GM19397 (cell line): ENCODE measurements around the gene TOMM6.
A peak's percentile ranks its signal among the peaks of the same experiment; 100 is the strongest.

Source experiments
- ATAC-seq: cut with Tn5 transposase; IDR thresholded peaks from one replicate; pipeline ENCODE4 v1.9.1; 2021; ENCODE audit warnings: mild to moderate bottlenecking, moderate library complexity; ENCODE audit not compliant: unreplicated experiment

Gene TOMM6

DNA sequence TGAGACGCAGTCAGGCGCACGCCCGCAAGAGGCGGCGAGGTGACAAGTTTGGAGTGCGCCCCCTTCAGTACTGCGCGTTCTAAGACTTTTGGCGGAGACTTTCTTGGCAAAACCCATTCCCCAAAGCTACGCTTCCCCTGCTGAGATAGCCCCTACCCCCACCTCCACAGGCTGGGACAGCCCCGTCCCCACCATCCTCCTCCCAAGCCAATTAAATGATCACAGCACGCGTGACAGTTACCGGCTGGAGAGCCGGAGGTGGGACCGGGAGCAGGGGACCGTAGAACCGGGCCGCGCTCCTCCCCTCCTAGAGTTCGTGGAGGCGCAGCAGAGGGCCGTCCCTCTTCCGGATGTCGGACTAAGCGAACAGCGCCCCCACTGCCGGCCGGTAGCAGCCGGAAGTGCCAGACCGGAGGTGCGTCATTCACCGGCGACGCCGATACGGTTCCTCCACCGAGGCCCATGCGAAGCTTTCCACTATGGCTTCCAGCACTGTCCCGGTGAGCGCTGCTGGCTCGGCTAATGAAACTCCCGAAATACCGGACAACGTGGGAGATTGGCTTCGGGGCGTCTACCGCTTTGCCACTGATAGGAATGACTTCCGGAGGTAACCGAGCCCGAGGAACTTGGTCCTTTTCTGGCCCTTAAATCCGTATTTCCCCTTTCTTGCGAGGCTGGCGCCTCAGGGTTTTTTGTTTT lies at the start of gene TOMM6:
Gene TOMM6 (plus strand): TSS at position 476 of the 699 bp plus-strand sequence. CDS start 4 bp downstream, at position 480.
- ATAC-seq: peak; percentile 80

DNA sequence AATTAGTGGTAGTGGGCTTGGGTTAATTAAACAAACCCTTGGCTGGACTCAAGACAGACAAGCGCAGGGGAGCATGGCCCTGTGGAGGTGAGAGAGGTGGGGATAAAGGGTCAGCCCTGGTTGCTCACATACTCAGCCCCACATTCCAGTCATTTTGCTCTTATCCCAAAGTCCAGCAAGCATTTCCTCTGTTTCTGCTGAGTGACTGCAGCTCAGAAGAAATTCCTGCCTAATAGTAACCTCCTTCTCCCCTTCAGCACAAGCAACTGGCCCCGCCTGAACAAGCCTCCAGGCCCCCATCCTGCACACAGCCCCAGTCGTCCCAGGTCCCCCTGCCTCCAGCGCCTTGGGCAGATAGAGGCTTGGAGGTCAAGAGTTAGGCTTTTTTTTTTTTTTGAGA lies 48.5 kb upstream of the TOMM6 start:
- no peak for ATAC-seq

DNA sequence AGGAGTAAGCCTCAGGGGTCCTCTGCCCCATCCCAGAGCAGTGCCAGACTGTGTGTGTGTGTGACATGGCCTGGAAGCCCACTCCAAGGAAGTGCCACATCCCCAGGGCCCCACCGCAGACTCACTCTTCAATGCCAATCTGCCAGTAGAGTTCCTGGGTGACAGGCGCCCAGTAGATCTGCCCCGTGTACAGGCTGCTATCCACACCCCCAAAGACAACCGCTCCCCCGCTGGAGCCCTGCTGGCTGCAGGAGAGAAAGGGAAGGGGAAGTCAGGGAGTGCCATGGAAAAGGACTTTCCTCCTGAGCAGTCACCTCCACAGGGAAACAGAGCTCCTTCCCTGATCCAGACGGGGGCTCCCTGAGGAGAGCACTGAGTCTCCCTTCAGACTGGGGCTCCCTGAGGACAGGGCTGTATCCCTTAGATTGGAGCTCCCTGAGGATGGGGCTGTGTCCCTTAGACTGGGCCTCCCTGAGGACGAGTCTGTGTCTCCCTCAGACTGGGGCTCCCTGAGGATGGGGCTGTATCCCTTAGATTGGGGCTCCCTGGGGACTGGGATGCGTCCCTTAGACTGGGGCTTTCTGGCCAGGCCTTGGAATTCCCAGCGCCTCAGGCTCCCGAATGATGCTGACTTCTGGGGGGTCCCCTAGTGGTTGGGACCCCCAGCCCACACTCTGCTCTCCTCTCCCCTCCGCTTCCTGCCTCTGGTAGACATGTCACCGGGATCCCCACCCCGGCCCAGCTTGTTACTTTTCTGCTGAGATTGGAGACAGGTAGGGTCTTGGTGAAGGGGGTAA lies 46.9 kb upstream of the TOMM6 start:
- no peak for ATAC-seq

DNA sequence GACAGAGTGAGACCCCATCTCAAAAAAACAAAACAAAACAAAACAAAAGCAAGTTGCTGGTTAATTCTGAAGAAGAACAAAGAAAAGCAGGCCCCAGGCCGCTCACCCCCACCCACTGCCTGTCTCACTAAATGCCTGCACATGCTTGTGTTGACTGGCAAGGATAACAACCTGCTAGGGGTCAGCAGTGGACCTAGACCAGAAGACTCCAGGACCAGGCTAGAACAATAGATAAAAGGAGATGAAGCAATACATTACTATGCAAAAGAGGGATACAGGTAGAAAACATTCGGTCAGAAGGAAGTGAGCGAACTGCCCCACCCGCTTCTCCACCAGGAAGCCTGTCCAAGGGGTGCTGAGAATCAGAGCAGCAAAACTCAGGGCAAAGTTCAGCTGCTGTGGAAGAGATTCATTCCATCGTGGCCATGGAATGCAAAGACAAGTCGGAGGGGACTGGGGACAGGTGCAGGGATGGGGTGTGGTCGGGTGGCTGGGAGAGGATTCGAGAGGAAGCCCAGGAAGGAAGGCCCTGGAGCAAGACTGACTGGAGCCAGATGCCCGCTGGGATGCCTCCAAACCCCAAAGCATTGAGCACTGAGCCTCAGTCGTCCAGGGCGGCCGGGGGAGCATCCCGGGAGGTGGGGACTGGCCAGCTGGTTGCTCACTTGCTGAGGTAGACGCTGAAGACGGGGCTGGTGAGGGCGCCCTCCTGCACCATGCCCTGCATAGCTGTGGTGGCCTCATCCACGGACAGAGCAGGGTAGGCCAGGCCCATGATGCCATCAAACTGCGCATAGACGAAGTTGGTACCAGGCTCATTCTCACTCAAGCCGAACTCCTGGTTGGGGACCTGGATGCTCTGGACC lies 45.6 kb upstream of the TOMM6 start:
- ATAC-seq: no peak

DNA sequence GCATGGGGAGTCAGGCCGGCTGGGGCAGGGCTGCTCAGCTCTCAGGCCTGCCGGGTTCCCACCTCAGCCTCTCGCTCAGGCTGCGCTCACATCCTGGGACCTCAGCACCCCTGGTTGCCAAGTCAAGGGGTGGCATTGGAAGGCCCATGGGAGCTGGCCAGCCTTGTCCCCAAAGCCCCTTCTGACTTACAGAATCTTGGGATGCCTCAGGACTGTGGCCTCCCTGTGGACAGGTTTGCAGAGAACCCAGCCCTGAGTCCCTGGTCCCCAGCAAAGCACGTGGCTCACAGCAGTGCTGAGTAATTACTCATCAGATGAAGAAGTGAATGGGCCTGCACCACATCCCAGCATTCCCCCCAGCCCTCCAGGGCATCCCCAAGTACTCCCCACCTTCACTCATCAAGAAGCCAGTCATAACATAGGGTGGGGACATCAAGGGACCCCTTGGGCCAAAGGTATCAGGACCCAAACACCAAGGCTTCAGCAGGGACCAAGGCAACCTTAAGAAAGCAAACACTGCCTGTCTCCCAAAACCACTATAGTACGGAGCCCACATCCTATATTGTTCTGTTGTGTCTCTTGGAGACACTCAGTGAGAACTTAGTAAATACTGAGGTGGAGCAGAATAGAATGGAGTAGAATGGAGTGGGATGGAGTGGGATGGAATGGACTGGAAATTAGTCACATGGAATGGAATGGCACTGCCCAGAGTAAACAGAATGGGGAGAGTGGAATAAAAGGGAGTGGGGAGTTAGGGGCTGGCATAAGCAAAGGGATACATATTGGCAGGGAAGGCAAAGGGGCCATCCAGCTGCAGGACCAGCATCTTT lies 43.9 kb upstream of the TOMM6 start:
- ATAC-seq: no peak

DNA sequence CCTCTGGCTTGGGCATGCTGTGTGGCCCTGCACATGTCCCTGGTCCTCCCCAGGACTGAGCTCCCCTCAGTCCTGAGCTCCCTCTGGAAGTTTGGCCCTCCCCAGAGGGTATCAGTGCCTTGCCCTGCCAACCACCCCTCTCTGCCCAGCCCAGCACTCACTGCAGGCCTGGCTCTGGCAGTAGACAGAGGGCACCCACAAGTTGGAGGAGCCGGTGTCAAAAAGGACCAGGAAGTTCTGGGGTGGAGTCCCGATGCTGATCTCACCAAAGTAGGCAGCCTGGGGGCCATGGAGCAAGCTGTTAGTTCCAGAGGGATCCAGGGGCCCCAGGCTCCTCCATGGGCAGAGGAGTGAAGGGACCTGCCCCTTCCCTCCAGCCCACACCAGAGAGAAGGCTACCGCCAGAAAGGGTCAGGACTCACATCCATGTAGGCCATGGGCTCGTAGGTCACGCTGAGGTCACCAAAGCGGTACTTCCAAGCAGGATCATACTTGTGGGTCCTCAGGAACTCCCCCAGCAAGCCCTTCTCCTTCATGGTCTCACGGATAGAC lies 43.2 kb upstream of the TOMM6 start:
- ATAC-seq: no peak

DNA sequence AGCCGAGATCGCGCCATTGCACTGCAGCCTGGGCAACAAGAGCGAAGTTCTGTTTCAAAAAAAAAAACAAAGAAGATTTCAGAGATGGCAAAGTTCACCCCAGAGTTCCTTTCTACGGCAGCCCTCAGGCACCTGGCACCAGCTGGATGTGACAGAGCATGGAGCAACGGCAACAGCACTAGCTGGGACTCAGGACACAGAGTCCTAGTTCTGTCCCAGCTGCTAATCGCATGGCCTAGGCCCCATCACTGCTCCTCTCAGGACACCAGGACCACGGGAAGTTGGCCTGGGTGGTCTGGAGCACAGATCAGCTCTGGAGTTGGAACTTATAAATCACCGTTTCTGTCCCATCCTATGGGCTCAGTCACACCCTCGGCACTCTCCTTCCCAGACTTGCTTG lies 41.4 kb upstream of the TOMM6 start:
- no peak for ATAC-seq

DNA sequence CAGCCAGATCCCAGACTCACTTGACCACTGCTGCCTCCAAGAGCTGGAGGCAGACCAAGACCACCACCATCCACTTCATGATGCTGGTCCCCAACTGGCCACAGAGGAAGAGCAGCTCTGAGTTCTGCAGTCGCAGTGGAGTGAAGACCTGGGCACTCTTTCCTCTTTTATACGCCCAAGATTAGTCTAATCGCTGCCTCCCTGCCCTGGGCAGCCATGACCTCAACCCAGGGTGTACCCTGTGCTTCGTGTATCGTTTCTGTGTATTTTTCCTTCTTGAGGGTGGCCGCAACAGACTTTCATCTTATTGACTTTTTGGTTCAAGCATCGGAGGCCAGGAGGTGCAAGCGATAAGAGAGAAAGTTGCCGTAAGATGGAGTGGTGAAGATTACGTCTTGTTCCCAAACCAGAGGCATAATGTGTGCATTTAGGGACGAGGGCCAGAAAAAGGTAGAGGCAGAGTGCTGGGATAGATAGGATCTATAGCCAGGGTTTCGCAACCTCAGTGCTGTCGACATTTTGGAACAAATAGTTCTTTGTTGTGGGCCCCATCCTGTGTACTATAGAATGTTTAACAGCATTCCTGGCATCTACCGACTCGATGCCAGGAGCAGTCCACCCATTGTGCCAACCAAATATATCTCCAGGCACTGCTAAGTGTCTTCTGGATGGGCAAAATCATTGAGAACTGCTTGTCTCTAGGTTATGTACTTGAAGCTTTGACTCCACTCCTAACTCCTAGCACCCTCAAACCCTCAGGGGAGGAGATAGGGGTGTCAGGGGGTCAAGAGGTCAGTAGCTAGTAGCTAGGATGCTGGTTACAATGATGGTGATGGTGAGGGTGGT lies 40.0 kb upstream of the TOMM6 start, which contains the start of gene PGC:
Gene PGC (minus strand): TSS at position 142 of the 846 bp plus-strand sequence. CDS start 63 bp downstream, at position 79.
- no peak for ATAC-seq

DNA sequence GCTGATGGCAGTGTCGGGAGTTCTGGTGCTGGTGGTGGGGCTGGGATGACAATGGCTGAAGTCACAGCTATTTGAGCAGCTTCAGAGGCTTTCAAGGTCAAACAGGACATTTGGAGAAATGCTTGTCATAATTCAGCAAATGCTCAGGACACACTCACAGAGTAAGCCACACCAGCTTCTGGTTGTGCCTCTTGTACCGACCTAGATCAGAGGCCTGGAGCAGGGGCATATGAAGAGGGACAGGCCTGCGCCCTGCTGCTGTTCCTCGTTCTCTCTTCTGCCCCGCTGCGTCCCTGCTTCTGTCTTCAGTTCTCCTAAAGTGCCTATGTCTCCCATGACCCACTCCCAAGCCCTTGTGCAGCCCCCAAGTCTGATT lies 39.4 kb upstream of the TOMM6 start:
- ATAC-seq: no peak

DNA sequence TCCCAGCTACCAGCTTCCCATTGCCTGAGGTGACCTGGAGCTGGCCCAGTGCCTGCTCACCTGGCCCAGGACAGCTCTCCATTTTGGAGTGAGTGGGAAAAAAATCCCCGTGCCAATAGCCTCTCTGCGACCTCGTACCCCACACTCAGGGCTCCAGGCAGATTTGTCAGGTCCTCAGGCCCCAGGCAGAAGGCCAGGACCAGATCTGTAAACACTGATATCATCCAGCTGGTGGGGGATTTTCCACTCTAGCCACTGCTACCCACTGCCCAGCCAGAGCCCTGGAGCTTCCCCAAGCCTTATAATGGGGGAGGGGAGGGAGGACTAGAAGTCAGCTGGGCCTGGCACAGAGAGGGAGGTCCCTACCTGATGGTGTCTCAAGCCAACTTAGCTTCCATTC lies 39.0 kb upstream of the TOMM6 start:
- ATAC-seq: no peak

DNA sequence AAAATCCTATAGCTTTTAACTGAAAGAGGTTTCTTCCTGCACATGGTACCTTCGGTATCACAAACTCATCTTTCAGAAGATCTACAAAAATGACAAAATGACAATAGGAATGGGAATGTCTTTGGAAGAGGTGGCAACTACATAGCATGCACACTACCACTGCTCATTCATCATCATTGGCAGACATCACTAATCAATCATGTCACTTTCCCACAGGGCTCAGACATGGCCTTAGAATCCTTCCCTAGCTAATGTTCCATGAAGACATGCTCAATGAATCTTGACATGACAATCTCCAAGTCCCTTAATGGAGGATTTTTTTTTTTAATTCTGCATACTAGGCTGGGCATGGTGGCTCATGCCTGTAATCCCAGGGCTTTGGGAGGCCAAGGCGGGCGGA lies 37.1 kb upstream of the TOMM6 start:
- no peak for ATAC-seq

DNA sequence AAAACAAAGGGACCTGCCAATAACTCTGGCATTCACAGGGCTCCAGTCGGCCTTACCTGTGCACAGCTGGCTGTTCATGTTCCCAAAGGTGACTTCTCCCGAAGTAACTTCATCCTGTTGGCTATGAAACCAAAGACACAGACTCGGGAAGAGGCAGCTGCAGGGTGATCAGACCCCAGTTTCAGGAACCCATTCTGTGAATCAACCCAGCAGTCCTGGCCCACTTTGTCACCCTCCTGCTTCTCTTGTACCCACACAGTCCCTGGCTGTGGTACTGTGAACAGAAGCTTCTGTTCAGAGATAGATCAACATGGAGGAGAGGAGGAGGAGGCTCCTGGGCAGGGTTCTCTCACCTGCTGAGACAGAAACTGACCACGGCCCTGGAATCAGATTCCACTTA lies 31.6 kb upstream of the TOMM6 start:
- ATAC-seq: no peak

DNA sequence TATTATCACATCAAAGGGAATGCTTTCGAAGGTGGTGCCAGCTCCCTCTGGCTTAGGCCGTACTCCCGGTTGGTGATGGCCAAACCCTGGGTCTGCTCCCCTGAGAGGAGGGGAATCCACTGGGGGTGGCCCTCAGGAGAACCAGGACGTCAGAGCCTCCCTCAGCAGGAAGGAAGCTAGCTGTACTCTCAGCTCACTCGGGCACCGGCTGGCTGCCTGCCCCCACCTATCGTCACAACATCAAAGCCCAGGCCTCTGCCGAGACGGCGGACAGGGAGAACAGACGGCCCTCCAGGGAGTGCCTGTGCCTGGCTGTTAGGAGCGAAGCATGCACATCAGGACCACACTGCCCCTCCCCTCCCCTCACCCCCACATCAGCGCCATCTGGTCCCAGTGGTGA lies 31.1 kb upstream of the TOMM6 start:
- ATAC-seq: no peak

DNA sequence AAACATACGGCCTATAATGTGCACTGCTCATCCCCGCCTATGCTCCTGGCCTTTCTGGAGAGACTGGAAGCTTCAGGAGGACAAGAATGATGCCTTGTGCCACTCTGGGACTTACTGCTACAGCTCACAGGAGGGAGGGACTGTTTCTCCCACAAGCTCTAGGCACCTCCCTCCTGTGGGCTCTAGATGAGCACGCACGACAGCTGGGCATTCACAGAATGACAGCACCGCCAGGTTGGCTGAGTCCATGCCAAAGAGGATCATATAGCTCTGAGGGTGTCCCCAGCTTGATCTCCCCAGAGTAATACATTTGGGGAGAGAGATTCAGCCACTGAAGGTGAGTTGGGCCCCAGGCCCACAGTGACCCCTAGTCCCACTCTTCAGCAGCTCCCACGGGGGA lies 30.2 kb upstream of the TOMM6 start:
- no peak for ATAC-seq

DNA sequence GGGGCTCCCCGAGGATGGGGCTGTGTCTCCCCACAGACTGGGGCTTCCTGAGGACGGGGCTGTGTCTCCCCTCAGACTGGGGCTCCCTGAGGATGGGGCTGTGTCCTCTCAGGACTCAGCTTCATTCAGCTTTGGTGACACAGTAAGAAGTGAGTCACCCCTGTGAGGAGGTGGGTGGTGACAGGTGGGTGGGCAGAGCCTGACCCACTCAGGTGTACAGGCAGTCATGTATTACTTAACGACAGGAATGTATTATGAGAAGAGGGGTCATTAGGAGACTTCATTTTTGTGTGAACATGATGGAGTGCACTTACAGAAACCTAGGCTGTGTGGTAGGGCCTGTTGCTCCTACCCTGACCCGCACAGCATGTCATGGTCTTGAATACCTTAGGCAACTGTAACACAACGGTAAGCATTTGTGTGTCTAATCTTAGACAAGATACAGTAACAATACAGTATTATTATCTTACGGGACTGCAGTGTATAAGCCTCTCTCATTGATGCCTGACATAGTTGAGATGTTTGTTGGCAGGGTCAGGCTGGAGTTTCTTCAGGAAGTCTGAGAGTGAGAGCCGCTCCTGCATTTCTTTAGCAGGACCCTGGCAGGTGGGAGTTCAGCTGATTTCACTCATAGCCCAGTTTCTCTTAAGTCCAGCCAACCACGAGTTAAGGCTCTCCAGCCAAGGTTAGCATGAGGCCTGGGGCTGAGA lies 29.4 kb upstream of the TOMM6 start:
- ATAC-seq: no peak

DNA sequence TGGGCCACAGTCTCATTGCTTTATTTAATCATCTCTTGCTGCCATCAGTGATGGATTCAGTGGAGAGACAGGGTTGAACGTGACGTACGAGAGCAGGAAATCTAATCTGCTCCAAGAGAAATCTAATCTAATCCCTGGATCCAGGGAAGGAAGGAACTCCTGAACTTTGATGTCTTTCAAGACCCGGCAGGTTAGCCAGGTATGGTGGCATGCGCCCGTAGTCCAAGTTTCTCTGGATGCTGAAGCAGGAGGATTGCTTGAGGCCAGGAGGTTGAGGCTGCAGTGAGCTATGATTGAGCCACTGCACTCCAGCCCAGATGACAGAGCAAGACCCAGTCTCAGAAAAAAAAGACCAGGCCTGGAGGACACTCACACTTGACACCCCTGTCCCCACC lies 28.9 kb upstream of the TOMM6 start:
- ATAC-seq: no peak

DNA sequence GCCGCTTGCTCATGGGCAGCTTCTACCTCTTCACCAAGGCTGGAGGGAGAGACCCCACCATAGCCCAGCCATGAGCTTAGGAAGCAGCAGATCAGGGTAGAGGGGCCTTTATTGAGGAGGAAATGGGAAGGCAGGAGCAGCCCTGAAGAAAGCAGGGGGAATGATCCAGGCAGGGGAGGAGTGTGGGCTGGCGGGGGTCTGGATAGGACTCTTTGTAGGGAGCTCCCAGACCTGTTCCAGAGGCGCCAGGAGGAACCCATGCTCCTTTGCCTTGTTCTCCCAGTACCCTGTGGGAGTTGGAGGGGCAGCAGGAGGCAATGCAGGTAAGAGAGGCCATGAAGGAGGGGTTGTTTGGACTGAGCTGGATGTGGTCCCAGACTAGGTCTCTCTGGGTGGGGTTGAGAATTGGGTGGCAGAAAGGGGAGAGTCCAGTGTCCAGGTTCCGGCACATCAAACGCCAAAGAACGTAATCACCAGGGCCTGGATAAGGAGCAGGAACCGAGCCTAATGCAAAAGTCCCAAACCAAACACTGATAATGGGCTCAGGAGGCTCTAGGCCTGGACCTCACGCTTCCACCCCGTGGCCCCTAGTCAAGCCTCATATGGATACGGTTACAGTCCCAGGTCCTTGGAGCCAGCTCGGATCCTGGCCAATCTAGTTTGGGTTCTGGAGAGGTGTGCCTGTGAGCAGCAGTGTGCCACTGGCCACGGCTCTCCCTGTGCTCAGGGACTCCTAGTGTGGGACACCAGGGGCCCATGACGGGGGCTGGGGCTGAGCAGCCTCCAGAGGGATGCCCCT lies 28.2 kb upstream of the TOMM6 start:
- ATAC-seq: no peak
